Sigmoid colon (tissue), 4 donors: ENCODE data around the gene KRTAP13-1.

Experiments
- EP300 ChIP-seq, 4 donors: sonication (generic); formaldehyde crosslinking; IDR thresholded peaks; one replicate each; pipeline ENCODE4 v1.6.1; 2017; ENCODE audit warnings: antibody characterized with exemption in 4 of 4
- POLR2A ChIP-seq, 2 donors: fragments of 450-650 bp; IDR thresholded peaks; one replicate each; pipeline ENCODE4 v1.6.1; 2016; ENCODE audit warnings: antibody characterized with exemption in 2 of 2, mild to moderate bottlenecking in 2 of 2, moderate library complexity in 2 of 2
- POLR2AphosphoS5 ChIP-seq, 4 donors: sonication (generic); formaldehyde crosslinking; IDR thresholded peaks; one replicate each; pipeline ENCODE4 v1.6.1; 2017; ENCODE audit warnings: antibody characterized with exemption in 4 of 4
- TF ChIP-seq, protein P1 (sequence below), 4 experiments: fragments of 450-650 bp in 3 of 4; fragments of 200-600 bp in 1 of 4; IDR thresholded peaks; one replicate each; pipeline ENCODE4 v1.5.1; 2016 to 2019; ENCODE audit warnings: antibody characterized with exemption in 4 of 4, mild to moderate bottlenecking in 3 of 4, moderate library complexity in 2 of 4

DNA sequence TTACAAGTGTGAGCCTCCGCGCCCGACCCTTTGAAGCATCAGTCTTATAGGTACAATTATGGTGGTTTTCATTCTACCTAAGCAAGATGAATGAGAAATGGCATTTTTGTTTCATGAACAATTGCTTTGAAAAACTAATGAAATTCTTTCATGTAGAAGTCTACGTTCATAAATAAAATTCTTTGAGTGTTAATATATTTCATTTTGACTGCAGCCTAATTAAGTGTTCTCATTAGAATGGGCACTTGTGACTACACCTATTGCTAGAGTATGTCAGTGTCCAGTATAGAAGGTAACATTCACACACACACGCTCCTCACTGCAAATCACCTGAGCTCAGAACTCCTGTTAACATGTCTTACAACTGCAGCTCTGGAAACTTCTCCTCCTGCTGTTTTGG lies 44.1 kb downstream of the KRTAP13-1 start, which contains the start of gene KRTAP15-1:
- TF ChIP-seq, protein P1, sequence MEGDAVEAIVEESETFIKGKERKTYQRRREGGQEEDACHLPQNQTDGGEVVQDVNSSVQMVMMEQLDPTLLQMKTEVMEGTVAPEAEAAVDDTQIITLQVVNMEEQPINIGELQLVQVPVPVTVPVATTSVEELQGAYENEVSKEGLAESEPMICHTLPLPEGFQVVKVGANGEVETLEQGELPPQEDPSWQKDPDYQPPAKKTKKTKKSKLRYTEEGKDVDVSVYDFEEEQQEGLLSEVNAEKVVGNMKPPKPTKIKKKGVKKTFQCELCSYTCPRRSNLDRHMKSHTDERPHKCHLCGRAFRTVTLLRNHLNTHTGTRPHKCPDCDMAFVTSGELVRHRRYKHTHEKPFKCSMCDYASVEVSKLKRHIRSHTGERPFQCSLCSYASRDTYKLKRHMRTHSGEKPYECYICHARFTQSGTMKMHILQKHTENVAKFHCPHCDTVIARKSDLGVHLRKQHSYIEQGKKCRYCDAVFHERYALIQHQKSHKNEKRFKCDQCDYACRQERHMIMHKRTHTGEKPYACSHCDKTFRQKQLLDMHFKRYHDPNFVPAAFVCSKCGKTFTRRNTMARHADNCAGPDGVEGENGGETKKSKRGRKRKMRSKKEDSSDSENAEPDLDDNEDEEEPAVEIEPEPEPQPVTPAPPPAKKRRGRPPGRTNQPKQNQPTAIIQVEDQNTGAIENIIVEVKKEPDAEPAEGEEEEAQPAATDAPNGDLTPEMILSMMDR (IDR thresholded peaks at IDR 0.05), result no peak
- TF ChIP-seq POLR2A (IDR thresholded peaks at IDR 0.05) (no peak), POLR2AphosphoS5 (IDR thresholded peaks at IDR 0.05) (no peak), EP300 (IDR thresholded peaks at IDR 0.05) (no peak)
